PFSK-1 (cell line): ENCODE data around the gene TNS1.

ENCODE experiments used
- FOXP2 ChIP-seq: optimal IDR thresholded peaks from 2 replicates; pipeline ENCODE3; 2011; ENCODE audit warnings: borderline replicate concordance, control low read depth, inconsistent platforms; ENCODE audit not compliant: insufficient read depth; ENCODE audit errors: extremely low read length, extremely low read depth
- POLR2AphosphoS5 ChIP-seq: IDR thresholded peaks from 2 replicates; pipeline ENCODE4 v1.6.1; 2012; ENCODE audit warnings: low read depth, mild to moderate bottlenecking, control low read depth, low read length, moderate library complexity
- SIN3A ChIP-seq: IDR thresholded peaks from 2 replicates; pipeline ENCODE4 v1.6.1; 2012; ENCODE audit warnings: mild to moderate bottlenecking, low read length, moderate library complexity, borderline replicate concordance; ENCODE audit not compliant: insufficient read depth
- TAF1 ChIP-seq: IDR thresholded peaks from 2 replicates; pipeline ENCODE4 v1.6.1; 2012; ENCODE audit warnings: low read length, control low read depth, borderline replicate concordance; ENCODE audit not compliant: insufficient read depth
- TF ChIP-seq, protein P1 (sequence below), 2 experiments: IDR thresholded peaks; 2 replicates each; pipeline versions ENCODE4 v1.6.1 to v1.8.0; 2011 to 2012; ENCODE audit warnings: low read depth in 2 of 2, low read length in 2 of 2, control low read depth in 1 of 2, inconsistent platforms in 1 of 2, mild to moderate bottlenecking in 1 of 2, moderate library complexity in 1 of 2; ENCODE audit not compliant: insufficient read depth in 1 of 2

TNS1 gene

DNA sequence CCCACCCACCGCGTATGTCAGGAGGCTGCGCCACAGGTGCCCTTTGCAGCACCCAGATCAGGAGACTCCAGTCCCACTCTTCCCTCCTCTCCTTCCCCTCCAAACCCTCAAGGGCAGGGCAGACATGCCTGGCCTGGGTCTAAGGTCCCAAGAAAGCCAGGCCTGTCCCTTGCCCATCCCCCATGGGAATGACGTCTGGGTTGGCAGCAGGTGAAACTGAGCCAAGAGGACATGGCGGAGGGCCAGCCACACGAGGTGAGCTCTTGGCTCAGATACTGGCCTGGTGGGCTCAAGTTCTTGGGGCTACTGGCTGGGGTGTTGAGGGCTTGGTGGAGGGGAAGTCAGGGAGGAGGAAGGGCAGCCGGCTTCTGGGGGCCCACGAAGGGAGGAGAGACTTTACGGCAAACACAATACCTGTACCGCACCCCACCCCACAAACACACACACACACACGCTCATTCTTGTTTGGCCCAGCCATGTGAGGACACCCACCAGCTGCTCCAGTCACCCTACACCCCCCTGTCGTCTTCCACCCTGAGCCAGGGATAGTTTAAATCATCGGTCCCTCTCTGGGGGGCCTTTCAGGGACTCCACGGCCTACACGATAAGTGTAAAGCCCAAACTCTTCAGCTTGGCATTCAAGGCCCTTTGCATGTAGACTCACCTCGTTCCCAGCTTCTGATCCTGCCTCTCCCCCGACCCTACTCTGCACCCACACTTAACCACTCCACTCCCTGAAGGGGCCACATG lies 24.1 kb upstream of the TNS1 start:
- TF ChIP-seq TAF1 (no peak), POLR2AphosphoS5 (no peak)
- TF ChIP-seq, protein P1, sequence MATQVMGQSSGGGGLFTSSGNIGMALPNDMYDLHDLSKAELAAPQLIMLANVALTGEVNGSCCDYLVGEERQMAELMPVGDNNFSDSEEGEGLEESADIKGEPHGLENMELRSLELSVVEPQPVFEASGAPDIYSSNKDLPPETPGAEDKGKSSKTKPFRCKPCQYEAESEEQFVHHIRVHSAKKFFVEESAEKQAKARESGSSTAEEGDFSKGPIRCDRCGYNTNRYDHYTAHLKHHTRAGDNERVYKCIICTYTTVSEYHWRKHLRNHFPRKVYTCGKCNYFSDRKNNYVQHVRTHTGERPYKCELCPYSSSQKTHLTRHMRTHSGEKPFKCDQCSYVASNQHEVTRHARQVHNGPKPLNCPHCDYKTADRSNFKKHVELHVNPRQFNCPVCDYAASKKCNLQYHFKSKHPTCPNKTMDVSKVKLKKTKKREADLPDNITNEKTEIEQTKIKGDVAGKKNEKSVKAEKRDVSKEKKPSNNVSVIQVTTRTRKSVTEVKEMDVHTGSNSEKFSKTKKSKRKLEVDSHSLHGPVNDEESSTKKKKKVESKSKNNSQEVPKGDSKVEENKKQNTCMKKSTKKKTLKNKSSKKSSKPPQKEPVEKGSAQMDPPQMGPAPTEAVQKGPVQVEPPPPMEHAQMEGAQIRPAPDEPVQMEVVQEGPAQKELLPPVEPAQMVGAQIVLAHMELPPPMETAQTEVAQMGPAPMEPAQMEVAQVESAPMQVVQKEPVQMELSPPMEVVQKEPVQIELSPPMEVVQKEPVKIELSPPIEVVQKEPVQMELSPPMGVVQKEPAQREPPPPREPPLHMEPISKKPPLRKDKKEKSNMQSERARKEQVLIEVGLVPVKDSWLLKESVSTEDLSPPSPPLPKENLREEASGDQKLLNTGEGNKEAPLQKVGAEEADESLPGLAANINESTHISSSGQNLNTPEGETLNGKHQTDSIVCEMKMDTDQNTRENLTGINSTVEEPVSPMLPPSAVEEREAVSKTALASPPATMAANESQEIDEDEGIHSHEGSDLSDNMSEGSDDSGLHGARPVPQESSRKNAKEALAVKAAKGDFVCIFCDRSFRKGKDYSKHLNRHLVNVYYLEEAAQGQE (IDR thresholded peaks at IDR 0.05; ENCODE audit: insufficient read depth in 1 of 2, low read depth in 2 of 2, low read length in 2 of 2), result no peak

DNA sequence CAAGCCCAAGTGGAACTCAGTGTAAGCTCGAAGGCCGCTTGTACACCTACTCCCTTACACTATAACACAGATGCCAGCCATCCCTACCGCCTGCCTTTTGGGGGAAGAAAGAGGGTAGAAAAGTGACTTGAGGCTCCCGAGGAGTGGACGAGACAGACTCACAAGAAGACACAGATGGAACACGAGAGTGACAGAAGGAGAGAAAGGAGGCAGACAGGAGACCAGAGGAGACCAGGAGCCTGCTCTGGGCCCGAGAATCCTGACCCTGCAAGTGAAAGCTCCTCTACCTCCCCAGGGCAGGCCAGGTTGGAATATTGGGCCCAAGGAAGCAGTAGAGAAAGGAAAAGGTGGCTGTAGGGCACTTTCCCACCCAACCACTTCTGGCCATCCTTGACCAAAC lies 23.4 kb upstream of the TNS1 start:
- TF ChIP-seq POLR2AphosphoS5, result no peak
- TF ChIP-seq, protein P1 (IDR thresholded peaks at IDR 0.05; ENCODE audit: insufficient read depth in 1 of 2, low read depth in 2 of 2, low read length in 2 of 2), result no peak

DNA sequence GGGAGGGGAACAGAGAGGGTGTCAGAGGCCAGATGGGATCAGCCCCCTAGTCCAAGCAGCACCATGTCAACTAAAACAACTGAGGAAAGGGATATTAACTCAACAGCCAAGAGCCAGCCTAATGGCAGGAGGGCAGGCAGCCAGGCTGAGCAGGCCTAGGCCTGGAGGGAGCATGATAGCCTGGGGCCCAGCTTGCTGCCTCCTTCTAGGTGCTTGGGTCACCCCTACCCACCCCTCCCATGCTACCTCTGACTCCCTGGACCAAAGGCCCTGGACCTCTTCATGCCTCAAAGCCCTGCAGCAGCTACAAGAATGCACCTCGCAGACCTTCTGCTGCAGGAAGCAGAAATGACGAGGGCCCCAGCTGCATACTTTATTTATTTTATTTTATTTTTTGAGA lies 22.1 kb upstream of the TNS1 start:
- TF ChIP-seq FOXP2, result no peak
- no peak for TF ChIP-seq TAF1
- no peak for TF ChIP-seq SIN3A
- TF ChIP-seq, protein P1 (IDR thresholded peaks at IDR 0.05; ENCODE audit: insufficient read depth in 1 of 2, low read depth in 2 of 2, low read length in 2 of 2), result no peak
- TF ChIP-seq POLR2AphosphoS5, result no peak

DNA sequence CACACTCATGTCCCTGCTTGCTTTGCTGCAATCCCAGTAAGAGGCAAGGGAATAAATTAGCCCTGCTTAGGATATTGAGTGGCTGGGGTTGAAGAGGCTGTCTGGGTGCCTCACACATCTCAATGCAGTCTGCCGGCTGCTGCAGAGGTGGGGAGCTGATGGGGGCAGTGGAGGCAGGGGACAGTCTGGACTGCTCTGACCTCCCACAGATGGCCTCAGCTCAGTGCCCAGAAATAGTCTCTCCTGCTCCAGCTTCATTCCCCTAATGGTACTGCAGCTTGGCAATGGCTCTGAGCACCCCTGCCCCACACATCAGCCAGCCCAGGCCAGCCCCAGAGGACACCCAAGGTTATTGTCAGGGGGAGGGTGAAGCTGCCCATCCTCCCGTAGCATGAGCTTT lies 21.5 kb upstream of the TNS1 start:
- TF ChIP-seq, protein P1 (IDR thresholded peaks at IDR 0.05; ENCODE audit: insufficient read depth in 1 of 2, low read depth in 2 of 2, low read length in 2 of 2), result no peak
- TF ChIP-seq FOXP2 (no peak), SIN3A (no peak), TAF1 (no peak), POLR2AphosphoS5 (no peak)

DNA sequence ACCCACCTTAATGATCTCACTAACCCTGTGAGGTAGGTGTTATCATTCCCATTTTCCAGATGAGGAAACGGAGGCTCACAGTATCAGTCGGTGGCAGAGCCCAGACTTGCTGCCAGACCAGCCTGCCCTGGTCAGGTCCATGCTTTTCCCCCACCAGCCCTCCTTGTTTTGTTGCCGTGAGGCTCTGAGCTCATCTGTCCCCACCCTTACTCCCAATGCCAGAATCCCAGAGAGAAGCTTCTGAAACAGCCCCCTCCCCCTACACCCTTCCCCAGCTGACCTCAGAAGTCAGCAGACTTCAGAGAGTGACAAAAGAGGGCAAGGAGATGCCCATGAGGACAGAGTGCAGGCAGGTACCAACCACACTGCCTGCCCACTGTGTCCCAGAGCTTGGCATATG lies 20.8 kb upstream of the TNS1 start:
- TF ChIP-seq POLR2AphosphoS5 (no peak), FOXP2 (no peak), TAF1 (no peak), SIN3A (no peak)
- TF ChIP-seq, protein P1 (IDR thresholded peaks at IDR 0.05; ENCODE audit: insufficient read depth in 1 of 2, low read depth in 2 of 2, low read length in 2 of 2), result no peak
